ENCODE data around the gene DMRTC1B.
"Not testable (repeated sequence)": the region's sequence is repeated elsewhere in the genome, so short reads cannot be mapped to it uniquely, and the experiment has no call there.

GRCh38 chrX:72778146-72778545 lies 1.5 kb downstream of the DMRTC1B start:
- not testable (repeated sequence) for TF ChIP-seq CTCF (IDR thresholded peaks at IDR 0.05; ENCODE audit: low read depth, low read length); EZH2phosphoT487 (IDR thresholded peaks at IDR 0.05; ENCODE audit: low read depth)
